Mucosa of stomach (tissue), 1 donor: Measurements from ENCODE around the gene RABGAP1L.
"Not testable (repeated sequence)": the region's sequence is repeated elsewhere in the genome, so short reads cannot be mapped to it uniquely, and the experiment has no call there.

Experiments used
- H3K27me3 ChIP-seq: one replicate; pipeline ENCODE4 v1.7.0; 2013; ENCODE audit warnings: mild to moderate bottlenecking, low read length; ENCODE audit not compliant: control insufficient read depth, insufficient read depth
- H3K36me3 ChIP-seq: one replicate; pipeline ENCODE4 v1.7.0; 2013; ENCODE audit warnings: low read length; ENCODE audit not compliant: control insufficient read depth, insufficient read depth
- H3K4me1 ChIP-seq: one replicate; pipeline ENCODE4 v1.7.0; 2013; ENCODE audit warnings: mild to moderate bottlenecking, low read length; ENCODE audit not compliant: control insufficient read depth, insufficient read depth
- H3K4me3 ChIP-seq: one replicate; pipeline ENCODE4 v1.7.0; 2013; ENCODE audit warnings: low read length
- H3K9ac ChIP-seq: one replicate; pipeline ENCODE4 v1.7.0; 2013; ENCODE audit warnings: mild to moderate bottlenecking, low read length, moderate library complexity
- H3K9me3 ChIP-seq: one replicate; pipeline ENCODE4 v1.7.0; 2013; ENCODE audit warnings: mild to moderate bottlenecking, low read length, moderate library complexity; ENCODE audit not compliant: control insufficient read depth
- donor health status: Pancreatic carcinoma.

Gene RABGAP1L

DNA sequence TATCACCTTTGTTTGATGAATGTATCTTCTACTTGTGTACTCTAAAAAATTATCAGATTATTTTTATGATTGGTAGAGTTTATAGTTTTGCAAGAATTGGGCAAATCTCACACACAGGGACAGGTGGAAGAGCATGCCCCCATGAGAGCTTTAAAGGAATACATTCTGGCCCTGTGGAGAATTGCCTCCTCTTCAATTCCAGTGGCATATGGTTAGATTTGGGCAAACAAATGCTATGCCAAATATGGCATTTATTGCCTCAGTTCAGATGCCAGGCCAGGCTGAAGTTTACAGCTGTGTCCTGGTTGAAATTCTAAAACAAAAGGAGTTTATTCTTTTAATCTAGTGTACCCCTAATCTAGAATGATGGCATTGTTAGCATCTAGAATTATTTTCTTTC, 678.1 kb downstream of the RABGAP1L start:
- no peaks in the 10 kb centered on the region for H3K36me3 ChIP-seq

DNA sequence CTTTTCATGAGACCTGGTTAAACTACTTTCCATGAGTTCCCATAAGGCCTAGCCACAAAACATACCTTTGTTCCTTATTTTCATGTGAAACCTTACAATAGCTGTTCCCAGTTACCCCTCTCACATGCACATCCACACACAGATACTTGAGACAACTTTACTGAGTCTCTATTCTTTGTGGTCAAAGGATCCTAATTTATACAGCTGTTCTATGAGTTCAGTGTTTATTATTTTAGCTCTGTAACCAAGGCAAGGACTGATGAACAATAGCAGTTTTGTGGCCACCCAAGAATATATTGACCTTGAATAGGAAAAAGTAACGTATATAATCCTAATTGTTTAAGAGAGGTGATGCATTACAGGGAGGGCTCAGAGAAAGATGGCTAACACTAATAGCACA, 679.9 kb downstream of the RABGAP1L start:
- Histone ChIP-seq H3K9ac (no peak overlapping the region), H3K36me3 (no peaks in the 10 kb centered on the region), H3K4me1 (no peaks in the 10 kb centered on the region), H3K27me3 (no peaks in the 10 kb centered on the region), H3K9me3 (no peaks in the 10 kb centered on the region), H3K4me3 (no peak overlapping the region)

More for the DNA sequence above, 678.1 kb downstream of the RABGAP1L start:
- Histone ChIP-seq H3K4me3 (no peak overlapping the region), H3K9me3 (no peaks in the 10 kb centered on the region), H3K4me1 (no peaks in the 10 kb centered on the region), H3K9ac (no peak overlapping the region), H3K27me3 (no peaks in the 10 kb centered on the region)

DNA sequence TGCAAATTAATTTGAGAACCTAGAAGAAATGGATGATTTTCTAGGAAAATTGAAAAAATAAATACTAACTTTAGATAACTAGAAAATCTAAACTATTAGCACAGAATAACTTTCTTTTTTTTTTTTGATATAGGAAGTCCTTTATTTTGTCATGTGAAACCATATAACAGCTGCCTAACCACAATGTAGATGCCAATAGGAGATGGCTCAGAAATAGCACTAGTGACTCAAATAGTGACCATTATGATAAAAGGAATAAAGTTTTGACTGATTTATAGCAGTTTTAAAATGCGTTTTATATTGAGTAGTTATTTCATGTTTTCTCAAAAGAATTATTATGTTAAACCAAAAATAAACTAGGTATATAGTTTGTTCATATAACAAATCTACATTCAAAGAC, 682.4 kb downstream of the RABGAP1L start:
- Histone ChIP-seq H3K4me1 (no peaks in the 10 kb centered on the region), H3K9me3 (no peaks in the 10 kb centered on the region), H3K4me3 (no peak overlapping the region), H3K27me3 (no peaks in the 10 kb centered on the region), H3K36me3 (no peaks in the 10 kb centered on the region), H3K9ac (no peak overlapping the region)

DNA sequence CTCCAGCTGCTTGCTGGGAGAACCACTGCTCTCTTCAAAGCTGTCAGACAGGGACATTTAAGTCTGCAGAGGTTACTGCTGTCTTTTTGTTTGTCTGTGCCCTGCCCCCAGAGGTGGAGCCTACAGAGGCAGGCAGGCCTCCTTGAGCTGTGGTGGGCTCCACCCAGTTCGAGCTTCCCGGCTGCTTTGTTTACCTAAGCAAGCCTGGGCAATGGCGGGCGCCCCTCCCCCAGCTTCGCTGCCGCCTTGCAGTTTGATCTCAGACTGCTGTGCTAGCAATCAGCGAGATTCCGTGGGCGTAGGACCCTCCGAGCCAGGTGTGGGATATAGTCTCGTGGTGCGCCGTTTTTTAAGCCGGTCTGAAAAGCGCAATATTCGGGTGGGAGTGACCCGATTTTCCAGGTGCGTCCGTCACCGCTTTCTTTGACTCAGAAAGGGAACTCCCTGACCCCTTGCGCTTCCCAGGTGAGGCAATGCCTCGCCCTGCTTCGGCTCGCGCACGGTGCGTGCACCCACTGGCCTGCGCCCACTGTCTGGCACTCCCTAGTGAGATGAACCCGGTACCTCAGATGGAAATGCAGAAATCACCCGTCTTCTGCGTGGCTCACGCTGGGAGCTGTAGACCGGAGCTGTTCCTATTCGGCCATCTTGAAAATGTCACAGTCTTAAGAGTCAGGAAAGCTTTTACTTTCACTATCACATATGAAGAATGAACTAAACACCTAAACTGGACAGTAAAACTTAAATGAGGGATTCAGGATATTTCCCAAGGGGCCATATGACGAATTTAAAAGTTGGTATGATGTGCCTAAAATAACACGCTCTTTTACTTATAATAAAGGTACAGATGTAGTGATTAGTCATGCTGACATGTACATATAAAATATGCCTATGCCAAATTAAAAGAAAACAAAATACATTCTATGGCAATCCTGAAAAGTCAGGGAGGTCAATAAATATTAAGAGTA, 689.6 kb downstream of the RABGAP1L start:
- not testable (repeated sequence) for H3K27me3 ChIP-seq, H3K4me1 ChIP-seq, H3K36me3 ChIP-seq, H3K4me3 ChIP-seq, H3K9ac ChIP-seq, H3K9me3 ChIP-seq

DNA sequence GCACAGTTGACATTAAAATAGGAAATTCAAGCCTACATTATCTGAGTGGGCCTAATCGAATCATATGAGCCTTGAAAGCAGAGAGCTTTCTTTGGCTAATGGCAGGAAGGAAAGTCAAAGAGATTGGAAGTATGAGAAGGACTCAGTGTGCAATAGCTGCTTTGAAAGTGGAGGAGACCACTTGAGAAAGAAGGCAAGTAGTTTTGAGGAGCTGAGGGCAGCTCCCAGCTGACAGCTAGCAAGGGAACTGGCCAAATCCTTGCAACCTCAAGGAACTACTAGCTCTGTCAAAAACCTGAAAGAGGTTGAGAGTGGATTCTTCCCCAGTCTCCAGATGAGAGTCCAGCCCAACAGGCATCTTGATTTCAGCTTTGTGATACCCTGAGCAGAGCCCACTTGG, 691.4 kb downstream of the RABGAP1L start:
- Histone ChIP-seq H3K9ac (no peak overlapping the region), H3K27me3 (no peaks in the 10 kb centered on the region), H3K4me1 (no peaks in the 10 kb centered on the region), H3K9me3 (no peaks in the 10 kb centered on the region), H3K36me3 (no peaks in the 10 kb centered on the region), H3K4me3 (no peak overlapping the region)

DNA sequence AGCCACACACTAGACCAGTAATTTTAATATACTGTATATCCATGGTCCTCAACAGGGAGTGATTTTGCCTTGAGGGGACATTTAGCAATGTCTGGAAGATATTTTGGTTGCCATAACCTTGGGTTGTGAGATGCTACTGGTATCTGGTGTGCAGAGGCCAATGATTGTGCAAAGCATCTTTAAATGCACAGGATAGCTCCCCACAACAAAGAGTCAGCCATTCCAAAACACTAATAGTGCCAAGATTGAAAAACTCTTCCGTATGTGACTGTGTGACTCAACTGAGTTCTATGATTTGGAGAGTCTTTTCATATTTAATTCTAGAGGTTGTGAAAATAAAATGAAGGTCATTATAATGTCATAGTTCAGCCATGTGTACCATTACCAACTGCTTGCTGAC, 699.0 kb downstream of the RABGAP1L start:
- Histone ChIP-seq H3K9me3 (no peaks in the 10 kb centered on the region), H3K4me1 (no peaks in the 10 kb centered on the region)

DNA sequence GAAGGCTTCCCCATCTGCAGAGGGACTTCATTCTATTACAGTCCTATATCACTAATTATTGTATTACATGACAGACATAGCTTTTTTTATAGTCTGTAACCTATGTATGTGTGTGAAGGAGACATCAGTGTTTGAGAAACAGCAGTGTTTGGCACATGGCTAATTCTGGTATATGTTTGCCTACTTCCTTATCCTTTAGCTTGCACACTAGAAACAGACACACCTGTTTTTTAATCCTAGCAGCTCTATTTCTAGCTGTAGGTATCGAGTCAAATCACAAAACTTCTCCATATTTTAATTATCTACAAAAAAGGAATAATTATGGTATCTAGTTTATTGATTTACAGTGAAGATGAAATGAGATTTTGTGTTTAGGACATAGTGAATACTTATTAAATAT, 711.0 kb downstream of the RABGAP1L start:
- H3K9me3 ChIP-seq, result no peaks in the 10 kb centered on the region

More for the DNA sequence above, 699.0 kb downstream of the RABGAP1L start:
- Histone ChIP-seq H3K4me3 (no peak overlapping the region), H3K9ac (no peak overlapping the region), H3K36me3 (no peaks in the 10 kb centered on the region), H3K27me3 (no peaks in the 10 kb centered on the region)

DNA sequence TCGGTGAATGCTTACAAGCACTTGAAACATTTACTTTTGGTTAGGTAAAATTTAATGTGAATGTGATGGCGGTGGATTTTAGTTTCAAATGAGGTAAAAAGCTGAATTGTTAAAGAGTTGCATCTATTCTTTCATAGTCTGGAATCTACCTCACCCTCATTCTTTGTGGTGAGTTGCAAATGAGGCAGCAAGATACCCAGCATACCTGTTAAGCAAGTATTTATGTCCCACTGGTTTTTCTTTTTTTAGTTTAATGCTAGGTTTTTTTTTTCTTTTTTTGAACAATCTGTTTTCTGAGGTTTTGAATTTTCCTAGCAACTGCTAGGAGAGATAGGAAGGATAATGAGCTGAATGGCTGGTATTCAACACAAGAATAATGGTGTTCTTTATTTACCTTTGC, 712.6 kb downstream of the RABGAP1L start:
- peaks cover 11% of the 10 kb centered on the region for H3K4me1 ChIP-seq
- H3K9ac ChIP-seq, result no peak overlapping the region
- no peaks in the 10 kb centered on the region for H3K36me3 ChIP-seq
- no peak overlapping the region for H3K4me3 ChIP-seq
- no peaks in the 10 kb centered on the region for H3K9me3 ChIP-seq
- H3K27me3 ChIP-seq, result no peaks in the 10 kb centered on the region

More for the DNA sequence above, 711.0 kb downstream of the RABGAP1L start:
- no peak overlapping the region for H3K4me3 ChIP-seq
- H3K9ac ChIP-seq, result no peak overlapping the region
- H3K4me1 ChIP-seq, result peaks cover 11% of the 10 kb centered on the region
- no peaks in the 10 kb centered on the region for H3K27me3 ChIP-seq
- H3K36me3 ChIP-seq, result no peaks in the 10 kb centered on the region

DNA sequence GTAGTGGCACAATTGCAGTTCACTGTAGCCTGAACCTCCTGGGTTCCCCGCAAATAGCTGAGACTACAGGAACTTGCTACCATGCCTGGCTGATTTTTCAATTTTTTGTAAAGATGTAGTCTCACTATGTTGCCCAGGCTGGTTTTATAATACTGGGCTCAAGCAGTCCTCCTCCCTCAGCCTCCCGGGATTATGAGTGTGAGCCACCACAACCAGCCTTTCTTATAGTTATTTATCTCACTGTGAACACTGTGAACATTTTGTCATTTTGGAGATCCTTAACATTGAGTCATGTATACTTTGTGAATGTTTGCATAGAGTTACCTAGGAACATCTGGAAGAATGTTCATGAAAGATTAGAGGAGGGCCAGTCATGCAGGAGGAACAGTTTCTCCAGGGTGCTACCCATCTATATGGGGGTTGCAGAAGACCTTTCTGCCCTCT, 713.3 kb downstream of the RABGAP1L start:
- Histone ChIP-seq H3K4me1 (peaks cover 11% of the 10 kb centered on the region), H3K9ac (no peak overlapping the region), H3K4me3 (no peak overlapping the region), H3K27me3 (no peaks in the 10 kb centered on the region), H3K36me3 (no peaks in the 10 kb centered on the region), H3K9me3 (no peaks in the 10 kb centered on the region)

DNA sequence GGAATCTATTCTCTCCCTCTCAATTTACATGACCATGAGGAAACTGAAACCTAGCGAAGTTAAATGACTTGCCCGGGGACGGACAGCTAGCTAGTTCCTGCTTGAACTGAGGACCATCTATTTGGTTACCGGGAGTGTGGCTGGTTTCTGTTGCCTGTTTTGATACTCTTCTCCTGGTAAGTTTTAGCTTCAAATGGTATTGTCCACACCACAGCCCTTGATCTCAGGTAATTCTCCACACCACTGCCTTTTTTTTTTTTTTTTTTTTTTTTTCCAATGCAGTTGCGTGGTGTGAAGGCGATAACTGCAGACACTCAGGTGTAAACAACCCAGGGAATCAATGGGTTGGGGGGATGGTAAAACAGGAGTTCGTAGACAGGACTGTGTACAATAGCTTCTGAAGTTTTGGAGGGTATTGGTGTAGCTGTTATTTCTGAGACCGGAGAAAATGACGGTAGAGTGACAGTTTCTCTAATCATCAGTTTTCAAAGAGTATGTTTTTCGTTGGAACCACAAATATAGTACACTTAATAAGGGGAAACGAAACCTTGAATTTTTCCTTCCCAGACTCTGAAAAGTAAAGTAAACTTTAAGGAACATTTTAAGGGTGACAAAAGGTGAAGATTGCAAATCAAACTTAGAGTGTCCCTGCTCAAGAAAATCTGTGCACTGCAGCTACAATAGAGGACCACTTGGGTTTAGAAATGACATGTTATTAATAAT, 715.2 kb downstream of the RABGAP1L start:
- Histone ChIP-seq H3K27me3 (no peaks in the 10 kb centered on the region), H3K36me3 (no peaks in the 10 kb centered on the region), H3K9ac (peak overlapping the region; percentile 64), H3K9me3 (no peaks in the 10 kb centered on the region), H3K4me3 (peak overlapping the region; percentile 40), H3K4me1 (peaks cover 11% of the 10 kb centered on the region)

DNA sequence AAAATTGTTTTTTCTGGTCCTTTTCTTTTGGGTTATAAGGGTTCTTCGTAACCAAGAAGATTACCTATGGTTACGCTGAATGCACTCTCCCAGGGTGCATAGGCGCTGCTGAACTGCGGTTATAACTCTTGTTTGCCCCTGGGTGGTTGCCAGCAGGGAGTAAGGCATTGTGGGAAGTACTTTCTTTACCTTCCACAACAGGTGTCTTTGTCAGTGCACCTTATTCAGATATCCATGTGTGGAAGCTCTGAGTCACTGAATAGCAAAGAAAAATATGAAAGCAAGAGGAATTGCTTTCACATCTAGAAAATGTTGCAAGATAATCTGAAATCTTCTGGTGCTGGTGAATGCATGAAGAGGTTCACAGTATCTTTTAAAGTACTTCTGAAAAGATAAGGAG, 716.0 kb downstream of the RABGAP1L start:
- Histone ChIP-seq H3K27me3 (no peaks in the 10 kb centered on the region), H3K4me1 (peaks cover 5% of the 10 kb centered on the region), H3K36me3 (no peaks in the 10 kb centered on the region), H3K4me3 (peak overlapping the region; percentile 63), H3K9ac (peak overlapping the region; percentile 64), H3K9me3 (no peaks in the 10 kb centered on the region)

DNA sequence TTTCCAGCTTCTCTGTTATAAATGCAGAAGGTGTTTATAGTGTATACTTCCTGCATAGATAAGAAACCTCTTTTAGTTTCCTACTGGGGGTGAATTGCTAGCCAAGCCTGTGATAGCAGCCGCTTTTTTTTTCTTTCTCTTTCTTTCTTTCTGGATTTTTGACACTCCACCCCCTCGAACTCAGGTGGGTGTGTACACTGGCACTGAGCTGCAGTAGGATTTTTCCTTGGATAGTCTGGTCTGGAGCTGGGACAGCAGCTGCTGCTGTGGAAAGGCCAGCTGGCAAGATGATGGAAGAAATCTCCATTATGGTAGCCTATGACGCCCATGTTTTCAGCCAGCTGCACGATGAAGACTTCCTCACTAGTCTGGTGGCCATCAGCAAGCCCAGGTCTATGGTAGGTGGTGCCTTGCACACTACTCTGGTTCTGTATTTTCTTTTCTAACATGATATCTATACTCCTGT, 717.9 kb downstream of the RABGAP1L start:
- H3K27me3 ChIP-seq, result no peaks in the 10 kb centered on the region
- H3K4me3 ChIP-seq, result peak overlapping the region; percentile 63
- H3K4me1 ChIP-seq, result peaks cover 4% of the 10 kb centered on the region
- H3K36me3 ChIP-seq, result no peaks in the 10 kb centered on the region
- no peaks in the 10 kb centered on the region for H3K9me3 ChIP-seq
- H3K9ac ChIP-seq, result peak overlapping the region; percentile 64
